H1 (cell line): Measurements from ENCODE around the gene ZNF608. TPM values are rescaled to one million over a fixed set of nuclear protein-coding genes. Genes with fewer than 3 reads are reported as not detected.

Experiments
- CTCF ChIA-PET: fragments of 300-600 bp; sonication (Branson Sonifier 250); formaldehyde crosslinking; loops from one replicate; lab custom pipeline; 2021; ENCODE audit not compliant: partially characterized antibody; lab: Charles Lee
- POLR2A ChIA-PET: fragments of 300-600 bp; sonication (Branson Sonifier 250); formaldehyde crosslinking; loops from one replicate; lab custom pipeline; 2021; ENCODE audit warnings: inconsistent platforms; ENCODE audit not compliant: partially characterized antibody; lab: Charles Lee
- DNase-seq, 2 experiments: peaks; one replicate each; pipeline versions ENCODE4 v3.0.0 to v3.0.0-alpha.2; 2010 to 2022; ENCODE audit warnings: low spot score in 2 of 2, low read depth in 1 of 2, mixed read lengths in 1 of 2
- FAIRE-seq: peaks from 2 replicates; lab custom pipeline; 2011; peaks lifted over from hg19 to GRCh38; lab: Jason Lieb, UNC
- H2AFZ ChIP-seq: 2 replicates; pipeline ENCODE4 v1.8.1; 2012; ENCODE audit warnings: low read length, inconsistent platforms
- H2AK5ac ChIP-seq: 2 replicates; pipeline ENCODE4 v1.6.1; 2013; ENCODE audit warnings: low read depth, low read length
- H2BK120ac ChIP-seq: replicated peaks from 2 replicates; pipeline ENCODE3; 2013; ENCODE audit warnings: low read depth, low read length, inconsistent platforms
- H2BK12ac ChIP-seq: 2 replicates; pipeline ENCODE4 v1.6.1; 2013; ENCODE audit warnings: low read depth, low read length
- H2BK15ac ChIP-seq: 2 replicates; pipeline ENCODE4 v1.6.1; 2013; ENCODE audit warnings: low read length
- H2BK20ac ChIP-seq: 2 replicates; pipeline ENCODE4 v1.6.1; 2013; ENCODE audit warnings: low read length
- H2BK5ac ChIP-seq: 2 replicates; pipeline ENCODE4 v1.6.1; 2013; ENCODE audit warnings: low read depth, low read length
- H3K14ac ChIP-seq: 2 replicates; pipeline ENCODE4 v1.6.1; 2013; ENCODE audit warnings: inconsistent platforms; ENCODE audit not compliant: insufficient read length
- H3K18ac ChIP-seq: 2 replicates; pipeline ENCODE4 v1.6.1; 2013; ENCODE audit warnings: low read length; ENCODE audit errors: extremely low read depth
- H3K23ac ChIP-seq: 2 replicates; pipeline ENCODE4 v1.6.1; 2013; ENCODE audit warnings: inconsistent platforms; ENCODE audit not compliant: insufficient read length
- H3K23me2 ChIP-seq: 2 replicates; pipeline ENCODE4 v1.6.1; 2013; ENCODE audit warnings: low read depth, low read length
- H3K27ac ChIP-seq: 2 replicates; pipeline ENCODE4 v1.6.1; 2011; ENCODE audit warnings: low read depth, low read length, inconsistent platforms
- H3K27me3 ChIP-seq, 4 experiments: replicated peaks in 1 of 4; 1 replicate in 1 of 4; 2 replicates in 3 of 4; pipeline versions ENCODE4 v1.6.1 to v1.8.1; 2011 to 2013; ENCODE audit warnings: low read length in 3 of 4, mild to moderate bottlenecking in 3 of 4, inconsistent platforms in 2 of 4, mixed read lengths in 2 of 4, moderate library complexity in 1 of 4; ENCODE audit not compliant: control insufficient read depth in 3 of 4, insufficient read depth in 3 of 4; ENCODE audit errors: extremely low read depth in 1 of 4
- H3K36me3 ChIP-seq, 4 experiments: 2 replicates each; pipeline versions ENCODE4 v1.6.1 to v1.8.1; 2011 to 2013; ENCODE audit warnings: mild to moderate bottlenecking in 4 of 4, low read length in 3 of 4, moderate library complexity in 2 of 4, control low read depth in 1 of 4, inconsistent platforms in 1 of 4; ENCODE audit not compliant: insufficient read depth in 4 of 4, control insufficient read depth in 2 of 4
- H3K4ac ChIP-seq: replicated peaks from 2 replicates; pipeline ENCODE3; 2013; ENCODE audit warnings: low read length, low read depth, mixed read lengths, inconsistent platforms; ENCODE audit not compliant: insufficient read length
- H3K4me1 ChIP-seq, 4 experiments: replicated peaks in 1 of 4; 1 replicate in 1 of 4; 2 replicates in 3 of 4; pipeline versions ENCODE4 v1.6.1 to v1.8.1; 2011 to 2013; ENCODE audit warnings: low read length in 3 of 4, inconsistent platforms in 2 of 4, mixed read lengths in 1 of 4; ENCODE audit not compliant: insufficient read depth in 4 of 4, control insufficient read depth in 3 of 4
- H3K4me2 ChIP-seq, 2 experiments: 2 replicates each; pipeline versions ENCODE4 v1.6.1 to v1.8.1; 2011 to 2013; ENCODE audit warnings: low read depth in 2 of 2, low read length in 2 of 2, control low read depth in 1 of 2, inconsistent platforms in 1 of 2, mild to moderate bottlenecking in 1 of 2; ENCODE audit not compliant: insufficient read depth in 1 of 2
- H3K4me3 ChIP-seq, 4 experiments: fragments of 200-600, 300-600 bp in 1 of 4; sonication (generic), shearing (Covaris generic), sonication (Bioruptor Twin) in 1 of 4; 2 replicates each; pipeline versions ENCODE4 v1.5.1 to v1.8.1; 2011 to 2016; ENCODE audit warnings: low read length in 4 of 4, low read depth in 3 of 4, control low read depth in 2 of 4, inconsistent platforms in 2 of 4, mild to moderate bottlenecking in 2 of 4, mixed read lengths in 1 of 4, moderate library complexity in 1 of 4; ENCODE audit not compliant: insufficient read depth in 2 of 4; ENCODE audit errors: extremely low read depth in 1 of 4
- H3K56ac ChIP-seq: replicated peaks from 2 replicates; pipeline ENCODE3; 2013; ENCODE audit warnings: low read depth, mild to moderate bottlenecking, mixed read lengths, low read length, inconsistent platforms; ENCODE audit not compliant: insufficient read length
- H3K79me1 ChIP-seq: 2 replicates; pipeline ENCODE4 v1.6.1; 2013; ENCODE audit warnings: low read depth, low read length, control low read depth
- H3K79me2 ChIP-seq, 2 experiments: 2 replicates each; pipeline versions ENCODE4 v1.6.1 to v1.8.1; 2012 to 2013; ENCODE audit warnings: low read length in 2 of 2, mild to moderate bottlenecking in 2 of 2, inconsistent platforms in 1 of 2; ENCODE audit not compliant: insufficient read depth in 2 of 2, control insufficient read depth in 1 of 2
- H3K9ac ChIP-seq, 4 experiments: replicated peaks in 1 of 4; 1 replicate in 1 of 4; 2 replicates in 3 of 4; pipeline versions ENCODE4 v1.6.1 to v1.8.1; 2011 to 2013; ENCODE audit warnings: low read depth in 3 of 4, low read length in 3 of 4, control low read depth in 2 of 4, mild to moderate bottlenecking in 2 of 4, moderate library complexity in 2 of 4, inconsistent platforms in 1 of 4; ENCODE audit errors: extremely low read depth in 1 of 4
- H3K9me3 ChIP-seq, 2 experiments: 2 replicates each; pipeline versions ENCODE4 v1.6.1 to v1.8.1; 2012 to 2013; ENCODE audit warnings: mild to moderate bottlenecking in 2 of 2, moderate library complexity in 2 of 2, control low read depth in 1 of 2, inconsistent platforms in 1 of 2, low read depth in 1 of 2, low read length in 1 of 2, mixed read lengths in 1 of 2; ENCODE audit not compliant: insufficient read depth in 2 of 2
- H4K20me1 ChIP-seq, 2 experiments: replicated peaks in 1 of 2; 2 replicates each; pipeline versions ENCODE3 to v1.8.1; 2011 to 2013; ENCODE audit warnings: inconsistent platforms in 2 of 2, low read length in 2 of 2, mild to moderate bottlenecking in 1 of 2; ENCODE audit not compliant: insufficient read depth in 2 of 2, control insufficient read depth in 1 of 2
- H4K5ac ChIP-seq: 2 replicates; pipeline ENCODE4 v1.6.1; 2013; ENCODE audit warnings: low read length, low read depth, mixed read lengths, inconsistent platforms; ENCODE audit not compliant: insufficient read length
- H4K8ac ChIP-seq: 2 replicates; pipeline ENCODE4 v1.8.0; 2013; ENCODE audit warnings: mild to moderate bottlenecking, moderate library complexity, low read length, inconsistent platforms; ENCODE audit not compliant: insufficient read depth; ENCODE audit errors: extremely low read depth
- H4K91ac ChIP-seq: replicated peaks from 2 replicates; pipeline ENCODE3; 2013; ENCODE audit warnings: low read length, mixed read lengths, inconsistent platforms; ENCODE audit not compliant: insufficient read length
- CTBP2 ChIP-seq: IDR thresholded peaks from 2 replicates; pipeline ENCODE4 v1.7.0; 2011; ENCODE audit warnings: borderline replicate concordance, mild to moderate bottlenecking, moderate library complexity, mixed read lengths, low read length; ENCODE audit not compliant: insufficient read depth, insufficient read length
- CTCF ChIP-seq, 3 experiments: IDR thresholded peaks; 1 replicate in 2 of 3; 2 replicates in 1 of 3; pipeline versions ENCODE4 v1.5.1 to v1.6.1; 2011; ENCODE audit warnings: low read length in 3 of 3, mild to moderate bottlenecking in 3 of 3, inconsistent platforms in 2 of 3, low read depth in 1 of 3, moderate library complexity in 1 of 3; ENCODE audit not compliant: insufficient read depth in 1 of 3; ENCODE audit errors: control extremely low read depth in 1 of 3
- E2F6 ChIP-seq: IDR thresholded peaks from 2 replicates; pipeline ENCODE4 v1.6.1; 2012; ENCODE audit warnings: inconsistent platforms
- FOSL1 ChIP-seq: IDR thresholded peaks from 2 replicates; pipeline ENCODE4 v1.6.1; 2011; ENCODE audit warnings: mild to moderate bottlenecking, low read depth, low read length, moderate library complexity; ENCODE audit not compliant: insufficient read depth
- JUN ChIP-seq: IDR thresholded peaks from 2 replicates; pipeline ENCODE4 v1.6.1; 2011; ENCODE audit warnings: low read depth, mild to moderate bottlenecking, improper control_type of control experiment, low read length
- MAFK ChIP-seq: IDR thresholded peaks from 2 replicates; pipeline ENCODE4 v1.6.1; 2012; ENCODE audit warnings: low read depth, mild to moderate bottlenecking, improper control_type of control experiment, low read length
- PHF8 ChIP-seq: fragments of 200-600 bp; sonication (generic); conservative IDR thresholded peaks from 2 replicates; pipeline ENCODE4 v1.7.1; 2012; ENCODE audit warnings: low read depth, mild to moderate bottlenecking, inconsistent platforms, low read length, moderate library complexity
- SP1 ChIP-seq: IDR thresholded peaks from 2 replicates; pipeline ENCODE4 v1.6.1; 2011; ENCODE audit warnings: low read depth, low read length
- TAF1 ChIP-seq: IDR thresholded peaks from 2 replicates; pipeline ENCODE4 v1.6.1; 2011; ENCODE audit warnings: mild to moderate bottlenecking, low read depth, low read length
- WGBS, 2 experiments: shearing (Covaris generic) in 1 of 2; methylation state at CpG; one replicate each; pipeline versions ENCODE4 v1.1.6 to v1.1.7; 2013 to 2015; ENCODE audit warnings: low lambda C conversion rate in 2 of 2, mixed read lengths in 2 of 2, inconsistent platforms in 1 of 2, low coverage in 1 of 2, missing lambda C conversion rate in 1 of 2; ENCODE audit not compliant: insufficient replicate concordance in 2 of 2, insufficient coverage in 1 of 2, insufficient read length in 1 of 2; ENCODE audit errors: extremely low coverage in 1 of 2, missing lambda C conversion rate in 1 of 2; 5-methylcytosine and 5-hydroxymethylcytosine counted together
- polyA plus RNA-seq, 7 experiments: library from polyadenylated mRNA; depleted of rRNA in 3 of 7; stranded (reverse) in 5 of 7; unstranded in 2 of 7; fragments of >200 nt in 5 of 7; fragments of 200-250 nt in 2 of 7; gene quantifications; 1 replicate in 5 of 7; 2 replicates in 1 of 7; 4 replicates in 1 of 7; pipeline versions ENCODE4 v1.2.1 to v1.2.3, GENCODE V29; 2011 to 2013; ENCODE audit warnings: missing spikeins in 2 of 7, mixed read lengths in 2 of 7
- total RNA-seq: library from RNA; stranded (reverse); fragmentation: NEBNext Ultra II Directional; extraction: Animal tissue kit (Norgen Biotek cat#: 25700); gene quantifications from 2 replicates; pipeline ENCODE4 v1.2.1, GENCODE V29; 2021

ZNF608 gene
- total and polyA plus RNA-seq, 2 of the 8 experiments (the other 6 are each of a cell fraction or from before 2014, with no cell fraction given): 17.2 to 40.8 TPM

GRCh38 chr5:124728331-124728967, 18.0 kb downstream of the ZNF608 start:
- 93% methylated on average over 5 of the region's 5 CpGs; no CpG with 5 or more reads in 1 of the 2 experiments for WGBS, 2 experiments
- no peak overlapping the region for H2BK12ac ChIP-seq
- no peak overlapping the region for H2AK5ac ChIP-seq
- H2BK20ac ChIP-seq: no peak overlapping the region
- peaks cover 0 to 10% (median 5%) of the 10 kb centered on the region in 4 experiments; a peak in 6 of 7 replicates for H3K4me1 ChIP-seq
- no peaks in the 10 kb centered on the region for H3K9me3 ChIP-seq
- no peak overlapping the region for H2BK120ac ChIP-seq
- H3K4ac ChIP-seq: no peak overlapping the region
- no peak overlapping the region for H2BK15ac ChIP-seq
- no peak overlapping the region for H2AFZ ChIP-seq
- no peak overlapping the region for H3K9ac ChIP-seq
- H3K79me1 ChIP-seq: peaks cover 4% of the 10 kb centered on the region; the same call in 1 of the 2 replicates
- no peak overlapping the region for H2BK5ac ChIP-seq
- ChIA-PET POLR2A (interaction anchor here (1.2 to 1.3 kb wide), 2 partner anchors 9 to 21 kb away, joined by 4 read pairs; no protein-coding TSS in a partner anchor), CTCF (interaction anchor here (0.8 to 1.5 kb wide), 3 partner anchors 11 to 1057 kb away, joined by 3 read pairs; no protein-coding TSS in a partner anchor)
- H3K27me3 ChIP-seq: no peaks in the 10 kb centered on the region
- no peak overlapping the region for H3K27ac ChIP-seq
- peaks cover 2 to 4% of the 10 kb centered on the region in 2 experiments for H4K20me1 ChIP-seq
- H3K18ac ChIP-seq: no peak overlapping the region
- H3K79me2 ChIP-seq: peaks cover 22 to 100% of the 10 kb centered on the region in 2 experiments
- H3K14ac ChIP-seq: no peak overlapping the region
- no peaks in the 10 kb centered on the region for H3K23me2 ChIP-seq
- FAIRE-seq (no peak), DNase-seq (no peak)
- H4K91ac ChIP-seq: no peak overlapping the region
- H3K56ac ChIP-seq: no peak overlapping the region
- H3K23ac ChIP-seq: no peak overlapping the region
- H4K5ac ChIP-seq: no peak overlapping the region
- H3K36me3 ChIP-seq: no peaks in the 10 kb centered on the region
- no peak overlapping the region for H3K4me3 ChIP-seq
- no peak overlapping the region for H4K8ac ChIP-seq
- no peak overlapping the region for H3K4me2 ChIP-seq
- TF ChIP-seq JUN (no peak), CTCF (IDR thresholded peaks at IDR 0.05; ENCODE audit: control extremely low read depth in 1 of 3, insufficient read depth in 1 of 3, low read depth in 1 of 3, low read length in 3 of 3) (no peak), CTBP2 (no peak), E2F6 (no peak), SP1 (no peak), FOSL1 (no peak), MAFK (no peak), TAF1 (no peak), PHF8 (no peak)
